GM19238 (cell line): Measurements from ENCODE around the gene PRSS50.
A peak's percentile ranks its signal among the peaks of the same experiment; 100 is the strongest.
"Not testable (repeated sequence)": the region's sequence is repeated elsewhere in the genome, so short reads cannot be mapped to it uniquely, and the experiment has no call there.

Experiments
- DNase-seq: peaks from one replicate; pipeline ENCODE4 v3.0.0; 2011; ENCODE audit warnings: low spot score; ENCODE audit not compliant: insufficient read length

Gene PRSS50

GRCh38 chr3:46709157-46709654 is 8.5 kb downstream of the PRSS50 start:
- DNase-seq: no peak

- DNase-seq: no peak
Observed at GRCh38 chr3:46708401-46709156, 9.1 kb downstream of the PRSS50 start.

- no peak for DNase-seq
Observed at GRCh38 chr3:46707601-46708011, 10.1 kb downstream of the PRSS50 start.

GRCh38 chr3:46706771-46707582 is 10.7 kb downstream of the PRSS50 start:
- DNase-seq: no peak

GRCh38 chr3:46705751-46706552 is 11.7 kb downstream of the PRSS50 start:
- DNase-seq: no peak

- DNase-seq: peak; percentile 66
Observed at GRCh38 chr3:46705022-46705530, 12.6 kb downstream of the PRSS50 start.

- DNase-seq: not testable (repeated sequence)
Observed at GRCh38 chr3:46704346-46704745, 13.3 kb downstream of the PRSS50 start.

GRCh38 chr3:46703013-46703520 is 14.6 kb downstream of the PRSS50 start:
- no peak for DNase-seq

GRCh38 chr3:46702246-46703012 is 15.2 kb downstream of the PRSS50 start:
- DNase-seq: no peak

GRCh38 chr3:46701181-46701939 is 16.3 kb downstream of the PRSS50 start, which contains the start of gene TMIE:
TSS of gene TMIE (plus strand) at chr3:46701392. CDS start at chr3:46701488, 96 bp downstream.
- DNase-seq: no peak

GRCh38 chr3:46700772-46701171 is 16.9 kb downstream of the PRSS50 start:
- no peak for DNase-seq

- no peak for DNase-seq
Observed at GRCh38 chr3:46699676-46700523, 17.8 kb downstream of the PRSS50 start.

GRCh38 chr3:46695962-46696894 is 21.4 kb downstream of the PRSS50 start:
- DNase-seq: no peak

GRCh38 chr3:46695177-46695961 is 22.3 kb downstream of the PRSS50 start:
- peak; percentile 24 for DNase-seq

GRCh38 chr3:46694520-46694919 is 23.1 kb downstream of the PRSS50 start:
- DNase-seq: no peak

- DNase-seq: no peak
Observed at GRCh38 chr3:46693892-46694226, 23.8 kb downstream of the PRSS50 start.
